ENCODE measurements around the gene C20orf173.
"Not testable (repeated sequence)": the region's sequence is repeated elsewhere in the genome, so short reads cannot be mapped to it uniquely, and the experiment has no call there.

Gene C20orf173, protein sequence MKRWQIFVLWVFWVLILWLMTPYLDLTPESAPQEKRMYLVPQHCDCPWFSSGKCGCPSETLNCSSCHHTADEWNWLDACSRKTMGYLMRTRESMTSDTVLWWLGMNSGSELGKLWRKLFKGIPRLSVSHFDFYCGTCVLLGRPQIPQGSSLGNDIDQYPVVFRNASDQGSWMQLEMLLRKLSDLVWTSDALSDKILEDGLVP

DNA sequence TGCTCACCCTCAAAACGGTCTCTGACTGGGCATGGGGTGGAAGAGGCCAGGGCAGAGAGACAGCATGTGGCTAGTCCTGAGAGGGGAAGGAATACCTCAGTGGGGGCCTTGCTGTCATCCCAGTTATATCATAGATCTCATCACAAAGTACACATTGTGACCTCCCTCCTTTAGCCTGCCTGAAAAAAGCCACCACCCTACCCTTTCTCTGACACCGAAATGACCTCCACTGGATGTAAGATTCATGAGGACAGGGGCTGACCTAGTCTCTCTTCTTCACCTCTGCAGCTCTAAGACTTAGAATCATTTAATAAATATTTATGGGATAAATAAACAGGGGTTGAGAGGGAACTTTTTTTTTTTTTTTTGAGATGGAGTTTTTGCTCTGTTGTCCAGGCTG lies at the start of gene C20orf173:
TSS of gene C20orf173 (minus strand) at position 101 of the 400 bp plus-strand sequence. CDS start 279 bp downstream, outside the sequence.
- no peak for FAIRE-seq

DNA sequence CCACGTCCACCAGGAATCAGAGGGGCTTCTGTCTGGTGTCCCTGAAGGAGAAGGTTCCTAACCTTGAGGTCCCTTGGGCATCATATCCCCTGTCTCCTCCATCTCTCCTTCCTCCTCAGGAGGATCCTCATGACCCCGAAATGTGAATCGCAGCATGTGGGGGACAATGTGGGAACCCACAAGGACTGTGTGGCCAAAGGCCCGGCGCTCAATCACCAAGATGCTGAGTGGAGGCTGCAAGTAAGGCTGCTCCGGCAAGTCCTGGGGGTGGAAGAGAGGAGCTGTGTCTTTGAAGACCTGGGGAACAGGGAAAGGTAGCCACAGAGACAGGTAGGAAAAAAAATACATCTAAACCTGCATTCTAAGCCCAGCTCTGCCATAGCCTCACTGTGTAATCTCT lies 49.7 kb upstream of the C20orf173 start:
- FAIRE-seq, result no peak

- FAIRE-seq, result no peak
Observed at GRCh38 chr20:35578469-35578868, 49.0 kb upstream of the C20orf173 start.

GRCh38 chr20:35576816-35577215 lies 47.4 kb upstream of the C20orf173 start:
- FAIRE-seq, result no peak

- no peak for FAIRE-seq
Observed at GRCh38 chr20:35575958-35576357, 46.5 kb upstream of the C20orf173 start.

- FAIRE-seq, result no peak
Observed at GRCh38 chr20:35572838-35573237, 43.4 kb upstream of the C20orf173 start.

- FAIRE-seq, result no peak
Observed at GRCh38 chr20:35571555-35571954, 42.1 kb upstream of the C20orf173 start.

- FAIRE-seq, result no peak
Observed at GRCh38 chr20:35568645-35569044, 39.2 kb upstream of the C20orf173 start.

DNA sequence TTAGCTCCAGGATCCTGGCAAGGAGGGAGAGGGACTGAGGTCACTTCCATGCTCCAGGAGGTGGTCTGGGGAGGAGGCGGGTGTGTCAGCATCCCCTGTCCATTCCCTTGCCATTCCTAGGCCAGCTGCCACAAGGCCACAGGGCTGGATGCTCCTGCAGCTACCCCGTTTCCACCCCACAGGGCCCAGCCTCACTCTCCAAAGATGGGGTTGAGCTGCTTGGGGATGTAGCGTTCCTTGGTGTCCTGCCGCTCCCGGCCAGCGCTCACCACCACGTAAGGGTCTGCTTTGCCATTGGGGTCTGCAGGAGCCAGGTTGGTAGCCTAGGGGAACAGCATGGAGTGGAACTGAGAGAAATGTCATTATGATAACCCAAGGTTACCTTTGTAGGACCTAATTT lies 35.5 kb upstream of the C20orf173 start:
- FAIRE-seq, result no peak

DNA sequence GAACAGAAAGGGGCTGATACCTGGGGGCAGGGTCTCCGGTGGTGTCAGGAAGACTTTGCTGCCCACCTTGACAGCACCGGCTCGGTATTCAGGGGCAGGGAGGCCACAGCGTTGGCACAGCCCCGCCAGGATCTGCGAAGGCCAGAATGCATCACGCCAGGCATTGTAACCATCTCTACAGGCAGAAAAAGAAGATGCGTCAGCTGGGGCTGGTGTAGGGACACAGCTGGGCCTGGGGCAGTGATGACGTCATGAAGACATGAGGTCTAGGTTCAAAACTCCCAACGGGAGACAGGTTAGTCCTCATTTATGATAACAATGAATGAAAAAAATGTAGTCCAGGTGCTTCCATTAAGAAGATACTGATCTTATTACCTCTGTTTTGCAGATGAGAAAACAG lies 34.4 kb upstream of the C20orf173 start:
- FAIRE-seq, result no peak

GRCh38 chr20:35562541-35563110 lies 33.2 kb upstream of the C20orf173 start:
- FAIRE-seq, result no peak

DNA sequence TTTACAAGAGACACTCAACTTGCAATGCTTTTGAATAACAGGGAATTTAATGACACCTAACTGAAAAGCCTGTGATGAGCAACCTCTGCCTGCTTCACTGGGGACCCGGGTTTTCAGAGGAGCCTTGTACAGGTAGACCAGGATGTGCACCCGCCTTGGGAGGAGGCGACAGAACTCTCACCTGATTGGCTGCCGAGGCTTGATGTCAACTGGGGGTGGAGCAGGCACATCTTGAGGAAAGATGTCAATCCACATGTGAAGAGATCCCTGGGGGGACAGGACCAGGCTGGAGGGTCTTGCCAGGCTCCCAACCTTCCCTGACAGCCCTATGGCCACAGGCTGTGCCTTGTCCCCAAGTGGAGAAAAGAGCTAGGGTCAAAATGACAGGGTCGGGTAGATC lies 32.2 kb upstream of the C20orf173 start:
- FAIRE-seq, result no peak

DNA sequence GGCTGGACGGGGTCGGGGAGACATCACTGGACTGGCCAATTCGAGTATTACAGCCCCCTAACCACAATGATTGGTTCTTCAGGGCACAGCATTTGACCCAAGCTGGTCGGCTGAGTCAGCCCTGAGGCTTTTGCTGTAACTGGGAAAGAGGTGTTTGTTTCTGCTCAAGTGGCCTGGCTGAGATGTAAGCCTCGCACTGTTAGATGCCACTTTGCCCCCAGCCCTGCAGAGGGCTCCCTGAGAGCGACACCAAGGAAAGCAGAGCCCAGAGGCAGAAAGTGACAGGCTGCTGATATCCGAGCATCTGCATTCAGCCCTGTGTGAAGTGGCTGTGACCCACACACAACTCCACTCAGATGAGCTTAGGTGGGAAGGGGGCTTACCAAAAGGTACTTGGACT lies 31.8 kb upstream of the C20orf173 start:
- FAIRE-seq, result no peak

GRCh38 chr20:35560541-35560940 lies 31.1 kb upstream of the C20orf173 start:
- FAIRE-seq, result no peak

GRCh38 chr20:35560105-35560511 lies 30.7 kb upstream of the C20orf173 start:
- FAIRE-seq, result no peak

DNA sequence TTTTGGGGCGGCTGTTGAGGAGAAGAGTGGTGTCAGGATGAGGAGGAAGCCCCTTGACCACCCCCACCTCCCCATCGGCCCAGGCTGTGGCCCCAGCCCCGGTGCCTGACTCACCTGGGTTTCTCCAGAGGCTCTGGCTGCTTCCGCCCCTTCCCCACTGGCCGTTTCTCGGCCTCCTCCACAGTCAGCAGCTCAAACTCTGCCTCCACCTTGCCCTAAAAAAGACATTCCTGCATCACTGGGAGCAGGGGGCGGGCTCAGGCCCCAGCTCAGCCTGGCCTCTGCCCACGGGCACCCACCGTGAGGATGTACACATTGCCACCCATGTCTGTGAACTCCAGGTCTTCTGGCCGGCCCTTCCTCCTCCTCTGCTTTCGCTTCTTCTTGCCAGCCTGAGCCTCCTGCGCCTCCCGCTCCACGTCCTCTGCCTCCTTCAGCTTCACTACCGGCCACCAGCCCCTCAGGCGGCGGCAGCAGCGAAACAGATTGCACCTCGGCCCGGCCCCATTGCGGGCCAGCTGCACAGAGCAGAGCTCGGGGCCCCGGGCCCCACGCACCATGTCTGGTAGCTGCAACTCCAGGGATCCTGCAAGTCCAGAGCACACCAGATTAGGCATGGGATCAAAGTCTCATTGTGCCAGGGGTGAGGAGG lies 29.7 kb upstream of the C20orf173 start:
- FAIRE-seq, result no peak

GRCh38 chr20:35558451-35558850 lies 29.0 kb upstream of the C20orf173 start:
- no peak for FAIRE-seq

- no peak for FAIRE-seq
Observed at GRCh38 chr20:35556871-35557270, 27.4 kb upstream of the C20orf173 start.

GRCh38 chr20:35555951-35556645 lies 26.6 kb upstream of the C20orf173 start:
- no peak for FAIRE-seq

DNA sequence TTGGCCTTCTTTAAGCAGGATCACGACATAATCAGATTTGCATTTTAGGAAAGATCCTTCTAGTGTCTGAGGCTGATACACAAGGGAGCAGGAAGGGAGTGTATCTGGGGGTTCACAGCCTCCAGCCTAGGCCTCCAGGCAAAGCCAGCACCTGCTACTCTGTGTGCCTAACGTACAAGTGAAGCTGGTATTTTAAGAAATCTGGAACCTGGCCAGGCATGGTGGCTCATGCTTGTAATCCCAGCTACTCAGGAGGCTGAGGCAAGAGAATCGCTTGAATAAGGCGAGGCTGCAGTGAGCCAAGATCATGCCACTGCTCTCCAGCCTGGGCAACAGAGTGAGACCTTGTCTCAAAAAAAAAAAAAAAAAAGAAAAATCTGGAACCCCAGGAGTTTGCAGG lies 26.0 kb upstream of the C20orf173 start:
- not testable (repeated sequence) for FAIRE-seq

- no peak for FAIRE-seq
Observed at GRCh38 chr20:35552914-35553313, 23.5 kb upstream of the C20orf173 start.

- no peak for FAIRE-seq
Observed at GRCh38 chr20:35551503-35551902, 22.1 kb upstream of the C20orf173 start.

GRCh38 chr20:35547329-35547728 lies 17.9 kb upstream of the C20orf173 start:
- FAIRE-seq, result no peak

GRCh38 chr20:35546127-35546526 lies 16.7 kb upstream of the C20orf173 start:
- FAIRE-seq, result no peak

Measured in islet of Langerhans (tissue), 1 donor.